ENCODE data around the gene TRIM33.

DNA sequence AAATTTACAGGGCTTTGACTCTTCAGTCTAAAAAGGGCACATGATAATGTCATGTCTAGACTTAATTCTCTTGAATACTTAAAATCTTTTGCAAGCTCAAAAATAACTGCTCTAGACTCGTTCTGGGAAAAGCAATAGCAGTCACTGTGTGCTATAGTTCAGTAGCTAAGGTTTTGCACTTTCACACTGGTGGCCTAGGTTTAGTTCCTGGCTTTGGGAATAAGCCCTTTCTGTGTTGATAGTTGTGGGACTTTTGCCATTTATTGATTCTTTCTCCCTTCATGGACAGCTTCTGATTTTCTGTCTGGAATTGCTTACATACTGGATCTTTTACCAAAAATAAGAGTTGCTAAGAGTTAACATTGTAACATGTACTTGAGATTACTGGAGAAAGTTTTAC, 151.2 kb downstream of the TRIM33 start:
- no peak for TF ChIP-seq ZFX (IDR thresholded peaks at IDR 0.05)
- TF ChIP-seq, protein P1, sequence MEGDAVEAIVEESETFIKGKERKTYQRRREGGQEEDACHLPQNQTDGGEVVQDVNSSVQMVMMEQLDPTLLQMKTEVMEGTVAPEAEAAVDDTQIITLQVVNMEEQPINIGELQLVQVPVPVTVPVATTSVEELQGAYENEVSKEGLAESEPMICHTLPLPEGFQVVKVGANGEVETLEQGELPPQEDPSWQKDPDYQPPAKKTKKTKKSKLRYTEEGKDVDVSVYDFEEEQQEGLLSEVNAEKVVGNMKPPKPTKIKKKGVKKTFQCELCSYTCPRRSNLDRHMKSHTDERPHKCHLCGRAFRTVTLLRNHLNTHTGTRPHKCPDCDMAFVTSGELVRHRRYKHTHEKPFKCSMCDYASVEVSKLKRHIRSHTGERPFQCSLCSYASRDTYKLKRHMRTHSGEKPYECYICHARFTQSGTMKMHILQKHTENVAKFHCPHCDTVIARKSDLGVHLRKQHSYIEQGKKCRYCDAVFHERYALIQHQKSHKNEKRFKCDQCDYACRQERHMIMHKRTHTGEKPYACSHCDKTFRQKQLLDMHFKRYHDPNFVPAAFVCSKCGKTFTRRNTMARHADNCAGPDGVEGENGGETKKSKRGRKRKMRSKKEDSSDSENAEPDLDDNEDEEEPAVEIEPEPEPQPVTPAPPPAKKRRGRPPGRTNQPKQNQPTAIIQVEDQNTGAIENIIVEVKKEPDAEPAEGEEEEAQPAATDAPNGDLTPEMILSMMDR (conservative IDR thresholded peaks at IDR 0.05), result no peak
